ENCODE measurements around the gene ALG14. TPM values are rescaled to one million over a fixed set of nuclear protein-coding genes. Genes with fewer than 3 reads are reported as not detected.
"Not testable (repeated sequence)": the region's sequence is repeated elsewhere in the genome, so short reads cannot be mapped to it uniquely, and the experiment has no call there.

Gene ALG14
- total RNA-seq, 1 donor from 2014 or later = 2.6 TPM

DNA sequence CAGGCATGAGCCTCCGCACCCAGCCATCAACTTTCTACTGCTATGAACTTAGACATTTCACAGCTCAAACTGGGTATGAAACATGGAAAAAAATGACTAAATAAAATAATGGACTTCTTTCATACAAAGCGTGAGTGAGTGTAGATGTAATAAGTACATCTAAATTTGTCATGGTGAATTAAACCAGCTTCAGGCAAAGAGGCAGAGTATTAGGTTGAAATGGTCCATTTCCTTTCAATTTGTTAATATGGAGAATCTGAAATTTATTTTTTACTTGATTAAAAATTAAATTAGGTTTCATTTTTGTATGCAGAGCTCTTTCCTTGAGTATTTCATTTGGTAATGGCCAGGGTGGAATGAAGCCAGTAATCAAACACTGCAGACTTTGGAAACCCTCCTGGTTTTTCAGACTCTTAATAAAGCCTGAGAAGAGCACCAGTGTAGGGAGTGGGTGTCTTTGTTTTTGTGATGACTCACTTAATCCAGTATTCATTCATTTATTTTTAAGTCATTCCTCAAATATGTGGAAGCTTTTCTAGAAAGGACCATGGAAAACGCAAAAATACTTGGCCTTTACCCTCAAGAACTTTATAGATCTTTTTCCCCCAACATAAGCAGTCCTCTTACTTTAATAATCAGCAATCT is 49.2 kb downstream of the ALG14 start:
- Histone ChIP-seq H3K27ac (replicated peaks) (peak overlapping the region; percentile 57), H3K4me1 (peaks cover 39% of the 10 kb centered on the region), H3K27me3 (ENCODE audit: low read depth) (no peaks in the 10 kb centered on the region), H3K9me3 (replicated peaks) (peaks cover 10% of the 10 kb centered on the region), H3K36me3 (peaks cover 18% of the 10 kb centered on the region), H3K4me3 (no peak overlapping the region)
- TF ChIP-seq, protein P1, sequence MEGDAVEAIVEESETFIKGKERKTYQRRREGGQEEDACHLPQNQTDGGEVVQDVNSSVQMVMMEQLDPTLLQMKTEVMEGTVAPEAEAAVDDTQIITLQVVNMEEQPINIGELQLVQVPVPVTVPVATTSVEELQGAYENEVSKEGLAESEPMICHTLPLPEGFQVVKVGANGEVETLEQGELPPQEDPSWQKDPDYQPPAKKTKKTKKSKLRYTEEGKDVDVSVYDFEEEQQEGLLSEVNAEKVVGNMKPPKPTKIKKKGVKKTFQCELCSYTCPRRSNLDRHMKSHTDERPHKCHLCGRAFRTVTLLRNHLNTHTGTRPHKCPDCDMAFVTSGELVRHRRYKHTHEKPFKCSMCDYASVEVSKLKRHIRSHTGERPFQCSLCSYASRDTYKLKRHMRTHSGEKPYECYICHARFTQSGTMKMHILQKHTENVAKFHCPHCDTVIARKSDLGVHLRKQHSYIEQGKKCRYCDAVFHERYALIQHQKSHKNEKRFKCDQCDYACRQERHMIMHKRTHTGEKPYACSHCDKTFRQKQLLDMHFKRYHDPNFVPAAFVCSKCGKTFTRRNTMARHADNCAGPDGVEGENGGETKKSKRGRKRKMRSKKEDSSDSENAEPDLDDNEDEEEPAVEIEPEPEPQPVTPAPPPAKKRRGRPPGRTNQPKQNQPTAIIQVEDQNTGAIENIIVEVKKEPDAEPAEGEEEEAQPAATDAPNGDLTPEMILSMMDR (IDR thresholded peaks at IDR 0.05; ENCODE audit: borderline replicate concordance) = no peak
- no peak for DNase-seq
- intact Hi-C loops (cut with micrococcal nuclease) = no loop called here

GRCh38 chr1:95022644-95022926 is 50.2 kb downstream of the ALG14 start:
- Histone ChIP-seq H3K36me3 (peaks cover 18% of the 10 kb centered on the region), H3K27me3 (ENCODE audit: low read depth) (no peaks in the 10 kb centered on the region), H3K27ac (replicated peaks) (peak overlapping the region; percentile 57), H3K4me1 (peaks cover 47% of the 10 kb centered on the region), H3K4me3 (no peak overlapping the region), H3K9me3 (replicated peaks) (peaks cover 10% of the 10 kb centered on the region)
- intact Hi-C loops (cut with micrococcal nuclease) = no loop called here
- no peak for DNase-seq
- TF ChIP-seq, protein P1 (IDR thresholded peaks at IDR 0.05; ENCODE audit: borderline replicate concordance) = no peak

DNA sequence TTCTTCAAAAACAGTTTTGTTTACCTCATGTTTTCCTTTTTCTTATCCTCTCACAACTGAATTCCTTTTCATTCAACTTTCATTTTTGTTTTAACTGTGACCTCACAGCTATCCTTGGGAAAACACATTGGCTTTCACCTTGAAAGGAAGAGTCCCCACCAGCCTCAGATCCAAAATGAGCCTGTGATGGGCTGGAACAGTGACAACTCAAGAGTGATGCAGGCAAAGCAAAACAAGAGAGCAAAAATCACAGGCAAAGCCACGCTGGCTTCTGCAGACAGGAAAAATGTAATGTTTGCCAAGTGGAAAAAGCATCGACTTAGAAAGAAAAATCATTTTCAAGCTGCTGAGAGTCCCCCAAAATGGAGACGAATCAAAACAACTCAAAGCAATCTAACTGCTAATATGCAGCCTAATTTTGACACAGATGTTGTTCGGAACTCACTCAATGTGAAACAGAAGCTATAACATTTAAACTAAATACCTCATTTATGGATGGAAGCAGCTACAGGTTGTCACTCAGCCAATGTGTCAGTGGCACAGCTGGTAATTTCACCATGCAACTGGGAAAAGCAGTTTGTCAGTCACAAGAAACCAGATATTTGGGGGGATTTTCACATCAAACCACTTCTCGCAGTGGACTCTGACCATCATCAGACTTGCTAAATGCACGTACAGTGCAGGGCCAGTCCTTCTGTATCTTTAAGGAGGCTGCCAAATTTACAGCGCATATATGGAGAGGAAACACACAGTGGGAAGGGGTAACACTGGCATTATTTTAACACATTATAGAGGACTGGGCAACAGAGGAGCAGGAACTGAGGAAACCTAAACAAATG is 50.7 kb downstream of the ALG14 start:
- Histone ChIP-seq H3K27me3 (ENCODE audit: low read depth) (no peaks in the 10 kb centered on the region), H3K27ac (replicated peaks) (peak overlapping the region; percentile 57), H3K36me3 (peaks cover 18% of the 10 kb centered on the region), H3K9me3 (replicated peaks) (peaks cover 10% of the 10 kb centered on the region), H3K4me3 (peak overlapping the region; percentile 29), H3K4me1 (peaks cover 48% of the 10 kb centered on the region)
- TF ChIP-seq, protein P1 (IDR thresholded peaks at IDR 0.05; ENCODE audit: borderline replicate concordance) = no peak
- intact Hi-C loops (cut with micrococcal nuclease) = no loop called here
- DNase-seq = no peak

DNA sequence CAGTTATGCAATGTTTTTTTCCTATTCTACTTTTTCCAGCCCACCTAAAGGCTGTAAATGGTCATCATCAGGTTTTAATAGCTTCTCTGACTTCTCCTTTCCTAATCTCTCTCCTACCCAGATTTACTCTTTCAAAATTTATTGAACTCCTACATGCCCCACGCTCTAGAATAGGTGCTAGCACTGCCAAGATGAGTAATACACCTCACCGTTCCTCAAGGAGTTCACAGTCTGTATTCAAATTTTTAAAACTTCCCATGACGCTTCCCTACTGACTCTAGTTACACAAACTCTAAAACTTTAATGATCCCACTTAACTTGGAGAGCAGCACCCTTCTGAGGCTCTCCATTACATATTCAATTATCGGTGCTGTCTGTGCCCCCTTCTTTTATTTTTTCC is 51.6 kb downstream of the ALG14 start:
- no peak for DNase-seq
- Histone ChIP-seq H3K36me3 (peaks cover 13% of the 10 kb centered on the region), H3K4me3 (no peak overlapping the region), H3K27me3 (ENCODE audit: low read depth) (no peaks in the 10 kb centered on the region), H3K27ac (replicated peaks) (peak overlapping the region; percentile 57), H3K9me3 (replicated peaks) (peaks cover 10% of the 10 kb centered on the region), H3K4me1 (peaks cover 48% of the 10 kb centered on the region)
- TF ChIP-seq, protein P1 (IDR thresholded peaks at IDR 0.05; ENCODE audit: borderline replicate concordance) = no peak
- intact Hi-C loops (cut with micrococcal nuclease) = no loop called here

- H3K4me1 ChIP-seq = peaks cover 53% of the 10 kb centered on the region
- H3K27me3 ChIP-seq (ENCODE audit: low read depth); DNase-seq; H3K36me3 ChIP-seq; H3K4me3 ChIP-seq; intact Hi-C loops (cut with micrococcal nuclease); H3K27ac ChIP-seq (replicated peaks); H3K9me3 ChIP-seq (replicated peaks): not testable (repeated sequence)
Observed at GRCh38 chr1:95019466-95019865, 53.3 kb downstream of the ALG14 start.
